ENCODE results near the gene TCP10L. TPM values are rescaled to one million over a fixed set of nuclear protein-coding genes. Genes with fewer than 3 reads are reported as not detected.

TCP10L gene
- total and polyA plus RNA-seq, 2 of the 4 experiments (the other 2 are of a cell fraction) = 0.09 TPM; not detected in 1

GRCh38 chr21:32599526-32599925, 14.2 kb upstream of the TCP10L start:
- in situ Hi-C loops (cut with MboI; ENCODE audit: low sequenced_read_pairs) = no loop called here
- Histone ChIP-seq H3K79me1 (ENCODE audit: low read depth in 1 of 2, low read length in 2 of 2) (no peaks in the 10 kb centered on the region), H2BK20ac (ENCODE audit: low read depth, low read length) (no peak overlapping the region), H3K4me3 (ENCODE audit: insufficient read depth, low read depth, low read length) (no peak overlapping the region), H3K56ac (ENCODE audit: extremely low read depth, insufficient read depth, low read length) (no peak overlapping the region), H4K91ac (ENCODE audit: insufficient read depth, low read depth, low read length) (no peak overlapping the region), H3K9me1 (ENCODE audit: insufficient read depth, low read length) (no peaks in the 10 kb centered on the region), H3K27ac (ENCODE audit: insufficient read depth, low read length) (no peak overlapping the region), H3K4me1 (ENCODE audit: control insufficient read depth, insufficient read depth, low read length) (no peaks in the 10 kb centered on the region), H2BK15ac (ENCODE audit: low read depth, low read length) (no peak overlapping the region), H2AFZ (replicated peaks; ENCODE audit: low read length, poor library complexity) (no peak overlapping the region), H3K23ac (ENCODE audit: low read depth, low read length) (no peak overlapping the region), H3K18ac (ENCODE audit: low read depth, low read length) (no peak overlapping the region), H4K20me1 (ENCODE audit: insufficient read depth, low read length) (no peaks in the 10 kb centered on the region), H3K9ac (ENCODE audit: low read depth, low read length) (no peak overlapping the region), H4K5ac (ENCODE audit: low read depth, low read length) (no peak overlapping the region), H3K9me3 (ENCODE audit: control insufficient read depth, insufficient read depth, low read length) (no peaks in the 10 kb centered on the region), H3K4ac (ENCODE audit: low read depth, low read length) (no peak overlapping the region), H2AK5ac (ENCODE audit: low read depth, low read length) (0 out of 2 replicates have a peak overlapping the region, but pooled peaks have one; percentile 10), H3K4me2 (ENCODE audit: low read depth, low read length) (no peak overlapping the region), H3K27me3 (ENCODE audit: control insufficient read depth, insufficient read depth, low read length) (no peaks in the 10 kb centered on the region), H3K14ac (replicated peaks; ENCODE audit: low read depth, low read length) (no peak overlapping the region), H2BK120ac (ENCODE audit: low read depth, low read length) (no peak overlapping the region), H2BK5ac (ENCODE audit: low read depth, low read length, poor library complexity, severe bottlenecking) (no peak overlapping the region), H3K36me3 (ENCODE audit: control insufficient read depth, insufficient read depth, low read length) (peaks cover 29% of the 10 kb centered on the region), H4K8ac (ENCODE audit: low read depth in 2 of 2, low read length in 2 of 2) (no peak overlapping the region), H2AK9ac (replicated peaks; ENCODE audit: low read depth, low read length, poor library complexity) (no peak overlapping the region)
- no TSS peak for BruUV-seq (replicated peaks)
- no peak for TF ChIP-seq MAFK (IDR thresholded peaks at IDR 0.05; ENCODE audit: low read depth, low read length)
- no peak for TF ChIP-seq CHD1 (IDR thresholded peaks at IDR 0.05; ENCODE audit: low read depth, low read length)
- no peak for TF ChIP-seq NFE2L2 (IDR thresholded peaks at IDR 0.05; ENCODE audit: low read depth, low read length)
- no peak for TF ChIP-seq CEBPB (IDR thresholded peaks at IDR 0.05; ENCODE audit: low read depth, low read length)
- no peak for TF ChIP-seq USF2 (IDR thresholded peaks at IDR 0.05; ENCODE audit: low read depth, low read length)
- TF ChIP-seq RAD21 (IDR thresholded peaks at IDR 0.05; ENCODE audit: low read length) = no peak
- no peak for TF ChIP-seq BHLHE40 (IDR thresholded peaks at IDR 0.05; ENCODE audit: low read depth, low read length)
- no peak for TF ChIP-seq RCOR1 (IDR thresholded peaks at IDR 0.05; ENCODE audit: insufficient replicate concordance, low read length)
- ChIA-PET POLR2A (ENCODE audit: unreplicated experiment) (no interaction called here), CTCF (interaction anchor here (1.0 to 2.9 kb wide), 4 partner anchors 12 to 233 kb away, joined by 3 to 26 read pairs (median 4); partner anchors contain the start of gene CFAP298)
- ATAC-seq (ENCODE audit: low read depth) (no peak), DNase-seq (no peak)
- dilution Hi-C loops (cut with HindIII; ENCODE audit: low sequenced_read_pairs, unreplicated experiment) = no loop called here
- intact Hi-C loops (cut with micrococcal nuclease) = no loop called here
- 93% methylated on average over 2 of the region's 8 CpGs; no CpG with 5 or more reads in 1 of the 2 experiments for WGBS, 2 experiments (ENCODE audit: extremely low coverage in 2 of 2, insufficient read length in 1 of 2)

Data from IMR-90 (cell line).